Small intestine (tissue), 7 donors: Measurements from ENCODE around the gene ARHGAP4. TPM values are rescaled to one million over a fixed set of nuclear protein-coding genes. Genes with fewer than 3 reads are reported as not detected.

ENCODE experiments used
- DNase-seq, 2 donors: peaks; one replicate each; pipeline versions ENCODE4 v3.0.0 to v3.0.0-alpha.2; 2013
- FAIRE-seq: peaks from 2 replicates; lab custom pipeline; 2012; peaks lifted over from hg19 to GRCh38; lab: Jason Lieb, UNC
- H3K27ac ChIP-seq, 3 donors: one replicate each; pipeline ENCODE4 v1.5.1; 2013; ENCODE audit warnings: low read length in 2 of 3, mild to moderate bottlenecking in 2 of 3, control low read depth in 1 of 3, inconsistent platforms in 1 of 3, low read depth in 1 of 3, moderate library complexity in 1 of 3
- H3K27me3 ChIP-seq, 3 donors: one replicate each; pipeline ENCODE4 v1.6.1; 2013; ENCODE audit warnings: low read length in 3 of 3, inconsistent platforms in 1 of 3; ENCODE audit not compliant: control insufficient read depth in 3 of 3, insufficient read depth in 3 of 3
- H3K36me3 ChIP-seq, 3 donors: one replicate each; pipeline ENCODE4 v1.6.1; 2013; ENCODE audit warnings: low read length in 3 of 3, inconsistent platforms in 1 of 3, low read depth in 1 of 3, mild to moderate bottlenecking in 1 of 3, moderate library complexity in 1 of 3; ENCODE audit not compliant: control insufficient read depth in 3 of 3, insufficient read depth in 2 of 3
- H3K4me1 ChIP-seq, 3 donors: one replicate each; pipeline ENCODE4 v1.6.1; 2013; ENCODE audit warnings: low read length in 2 of 3, inconsistent platforms in 1 of 3, low read depth in 1 of 3, mild to moderate bottlenecking in 1 of 3, moderate library complexity in 1 of 3; ENCODE audit not compliant: control insufficient read depth in 3 of 3, insufficient read depth in 2 of 3
- H3K4me3 ChIP-seq, 3 donors: one replicate each; pipeline ENCODE4 v1.5.1; 2013; ENCODE audit warnings: low read length in 3 of 3, control low read depth in 1 of 3, inconsistent platforms in 1 of 3, low read depth in 1 of 3, mild to moderate bottlenecking in 1 of 3, moderate library complexity in 1 of 3
- H3K9me3 ChIP-seq, 2 donors: one replicate each; pipeline ENCODE4 v1.6.1; 2013; ENCODE audit warnings: low read depth in 1 of 2, low read length in 1 of 2; ENCODE audit not compliant: control insufficient read depth in 2 of 2, insufficient read depth in 1 of 2
- whole genome bisulfite sequencing, 3 donors: extraction: QIAGEN DNeasy Blood & Tissue Kit; methylation state at CpG; one replicate each; pipeline ENCODE4 v1.1.7; 2013; 5-methylcytosine and 5-hydroxymethylcytosine counted together
- polyA plus RNA-seq, 4 donors: library from polyadenylated mRNA; stranded (reverse) in 3 of 4; unstranded in 1 of 4; fragments of 200-250 nt in 3 of 4; fragments of 120-200 nt in 1 of 4; gene quantifications; one replicate each; pipeline versions ENCODE4 v1.2.1 to v1.2.3, GENCODE V29; 2013
- donor health status: healthy with polysubstance abuse.
- donor health status: control.
- donor health status: control.
- donor health status: Bipolar disorder and iron deficiency.
- donor health status: healthy.

The ARHGAP4 gene
- polyA plus RNA-seq, 4 donors: 29.8 to 63.0 (median 49.0) TPM

GRCh38 chrX:153911798-153912197 lies 14.3 kb downstream of the ARHGAP4 start:
- no peaks in the 10 kb centered on the region for H3K4me1 ChIP-seq
- H3K27ac ChIP-seq: no peak overlapping the region
- DNase-seq (no peak), FAIRE-seq (no peak)
- 68 to 88% (median 85%) methylated on average over 6 of the region's 6 CpGs for WGBS, 3 donors
- no peak overlapping the region for H3K4me3 ChIP-seq
- no peaks in the 10 kb centered on the region for H3K27me3 ChIP-seq
- H3K36me3 ChIP-seq: peaks cover 0 to 22% (median 2%) of the 10 kb centered on the region in 3 donors
- no peaks in the 10 kb centered on the region for H3K9me3 ChIP-seq

DNA sequence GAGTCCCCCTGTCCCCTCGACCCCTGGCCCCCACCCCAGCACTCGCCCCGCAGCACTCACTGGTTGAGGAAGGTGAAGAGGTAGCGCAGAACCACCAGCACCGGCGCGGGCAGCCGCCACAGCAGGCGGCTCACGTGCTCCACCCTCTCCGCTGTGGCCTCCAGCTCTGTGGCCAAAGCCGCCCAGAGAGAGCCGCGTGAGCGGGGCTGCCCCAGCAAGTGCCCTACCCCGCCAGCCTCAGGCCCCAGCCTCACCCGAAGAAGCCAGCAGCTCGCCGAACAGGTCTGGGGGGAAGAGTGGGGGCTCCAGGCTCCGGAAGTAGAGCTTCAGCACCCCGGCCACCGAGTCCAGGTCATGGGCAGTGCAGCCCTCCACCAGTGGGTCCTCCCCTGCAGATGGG lies 15.6 kb downstream of the ARHGAP4 start:
- Histone ChIP-seq H3K27me3 (no peaks in the 10 kb centered on the region), H3K4me1 (no peaks in the 10 kb centered on the region), H3K4me3 (no peak overlapping the region), H3K9me3 (no peaks in the 10 kb centered on the region), H3K36me3 (peaks cover 0 to 19% (median 2%) of the 10 kb centered on the region in 3 donors), H3K27ac (no peak overlapping the region)
- 95 to 98% (median 96%) methylated on average over 12 to 22 of the region's 22 CpGs for WGBS, 3 donors
- no peak for FAIRE-seq
- DNase-seq: no peak

GRCh38 chrX:153909980-153910360 lies 16.1 kb downstream of the ARHGAP4 start:
- Histone ChIP-seq H3K36me3 (peaks cover 0 to 19% (median 2%) of the 10 kb centered on the region in 3 donors), H3K27me3 (no peaks in the 10 kb centered on the region), H3K4me3 (no peak overlapping the region), H3K4me1 (no peaks in the 10 kb centered on the region), H3K27ac (no peak overlapping the region), H3K9me3 (no peaks in the 10 kb centered on the region)
- WGBS, 3 donors: 94 to 98% (median 95%) methylated on average over 16 to 25 of the region's 25 CpGs
- DNase-seq: no peak
- FAIRE-seq: no peak

DNA sequence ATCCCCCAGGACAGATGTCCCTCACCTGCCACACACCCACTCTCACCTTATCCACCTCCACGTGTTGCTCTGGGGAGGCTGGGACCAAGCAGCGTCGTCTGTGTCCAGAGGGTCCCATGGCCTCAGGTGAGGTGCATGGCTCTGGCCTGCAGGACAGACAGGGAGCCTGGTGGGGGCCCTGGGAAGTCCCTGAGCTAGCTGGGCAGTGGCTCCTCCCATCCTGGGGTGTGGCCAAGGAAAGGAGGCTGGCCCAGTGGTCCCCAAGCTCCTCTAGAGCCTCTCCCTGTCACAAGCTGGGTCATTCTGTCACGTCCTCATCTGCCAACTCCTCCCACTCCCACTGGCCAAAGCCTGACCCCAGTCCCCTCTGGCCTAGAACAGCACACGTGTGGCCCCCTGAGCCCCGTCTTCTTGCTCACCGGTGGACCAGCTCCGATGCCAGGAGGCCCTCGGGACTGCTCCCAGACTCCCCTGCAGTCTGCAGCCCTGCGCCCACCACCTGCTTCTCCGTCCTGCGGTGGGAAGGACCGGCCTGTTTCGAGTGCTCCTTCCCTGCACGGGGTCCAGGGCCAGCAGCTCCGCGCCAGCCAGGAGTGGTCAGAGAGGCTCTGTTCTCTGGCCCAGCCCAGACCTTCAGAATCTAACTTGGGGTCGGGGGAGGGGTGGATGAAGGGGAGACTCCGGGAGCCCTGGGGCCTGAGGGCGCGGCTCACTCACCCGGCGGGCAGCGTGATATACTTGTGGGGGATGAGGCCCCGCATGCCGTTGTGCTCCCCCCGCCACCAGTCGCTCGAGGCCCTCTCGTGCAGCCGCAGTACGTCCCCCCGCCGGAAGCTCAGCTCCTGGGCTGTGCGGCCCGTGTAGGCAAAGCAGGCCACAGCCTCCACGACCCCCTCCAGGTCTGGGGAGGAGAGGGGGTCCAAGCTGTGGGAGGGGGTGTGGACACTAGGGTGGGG lies 16.8 kb downstream of the ARHGAP4 start:
- DNase-seq: no peak
- WGBS, 3 donors: 79 to 92% (median 86%) methylated on average over 22 to 37 of the region's 37 CpGs
- Histone ChIP-seq H3K27ac (no peak overlapping the region), H3K4me3 (no peak overlapping the region), H3K4me1 (no peaks in the 10 kb centered on the region), H3K27me3 (no peaks in the 10 kb centered on the region), H3K9me3 (no peaks in the 10 kb centered on the region), H3K36me3 (peaks cover 0 to 19% (median 2%) of the 10 kb centered on the region in 3 donors)
- FAIRE-seq: no peak

GRCh38 chrX:153908219-153908860 lies 17.7 kb downstream of the ARHGAP4 start:
- H3K36me3 ChIP-seq: peaks cover 0 to 17% (median 2%) of the 10 kb centered on the region in 3 donors
- 84 to 92% (median 87%) methylated on average over 17 to 23 of the region's 23 CpGs for WGBS, 3 donors
- no peaks in the 10 kb centered on the region for H3K9me3 ChIP-seq
- peaks cover 0 to 4% (median 0%) of the 10 kb centered on the region in 3 donors for H3K4me1 ChIP-seq
- no peak for DNase-seq
- no peak for FAIRE-seq
- no peak overlapping the region for H3K4me3 ChIP-seq
- H3K27me3 ChIP-seq: no peaks in the 10 kb centered on the region
- H3K27ac ChIP-seq: no peak overlapping the region

GRCh38 chrX:153907456-153907855 lies 18.6 kb downstream of the ARHGAP4 start:
- H3K4me3 ChIP-seq: no peak overlapping the region
- WGBS, 3 donors: 76 to 100% (median 82%) methylated on average over 7 to 12 of the region's 12 CpGs

GRCh38 chrX:153906126-153906917 lies 19.7 kb downstream of the ARHGAP4 start:
- H3K36me3 ChIP-seq: peaks cover 0 to 13% (median 2%) of the 10 kb centered on the region in 3 donors
- WGBS, 3 donors: 61 to 76% (median 65%) methylated on average over 14 to 27 of the region's 27 CpGs
- H3K27me3 ChIP-seq: no peaks in the 10 kb centered on the region
- peaks cover 0 to 4% (median 0%) of the 10 kb centered on the region in 3 donors for H3K4me1 ChIP-seq
- H3K9me3 ChIP-seq: no peaks in the 10 kb centered on the region
- H3K27ac ChIP-seq: no peak overlapping the region
- DNase-seq (no peak), FAIRE-seq (no peak)
- H3K4me3 ChIP-seq: no peak overlapping the region

More at GRCh38 chrX:153907456-153907855, 18.6 kb downstream of the ARHGAP4 start:
- Histone ChIP-seq H3K27ac (no peak overlapping the region), H3K4me1 (peaks cover 0 to 4% (median 0%) of the 10 kb centered on the region in 3 donors), H3K27me3 (no peaks in the 10 kb centered on the region), H3K36me3 (peaks cover 0 to 16% (median 2%) of the 10 kb centered on the region in 3 donors), H3K9me3 (no peaks in the 10 kb centered on the region)
- no peak for DNase-seq
- FAIRE-seq: no peak
